Keratinocyte (primary cell): ENCODE data around the gene RNH1. TPM values are rescaled to one million over a fixed set of nuclear protein-coding genes. Genes with fewer than 3 reads are reported as not detected.

Source experiments
- DNase-seq: peaks from one replicate; pipeline ENCODE4 v3.0.0-alpha.2; 2011; ENCODE audit warnings: low read depth, missing footprints, low spot score
- FAIRE-seq: peaks from 2 replicates; lab custom pipeline; 2011; peaks lifted over from hg19 to GRCh38; lab: Jason Lieb, UNC
- H2AFZ ChIP-seq: 2 replicates; pipeline ENCODE4 v1.6.0; 2012; ENCODE audit warnings: low read length, control low read depth, inconsistent platforms; ENCODE audit not compliant: control insufficient read depth
- H3K27ac ChIP-seq: 2 replicates; pipeline ENCODE4 v1.5.1; 2011; ENCODE audit warnings: low read length; ENCODE audit not compliant: control insufficient read depth, insufficient read depth
- H3K27me3 ChIP-seq: 3 replicates; pipeline ENCODE4 v1.6.0; 2011; ENCODE audit warnings: low read length; ENCODE audit not compliant: control insufficient read depth, insufficient read depth; ENCODE audit errors: extremely low read depth
- H3K36me3 ChIP-seq, 2 experiments: 2 replicates in 1 of 2; 3 replicates in 1 of 2; pipeline ENCODE4 v1.5.1; 2011; ENCODE audit warnings: low read length in 2 of 2, mild to moderate bottlenecking in 1 of 2; ENCODE audit not compliant: control insufficient read depth in 2 of 2, insufficient read depth in 2 of 2; ENCODE audit errors: extremely low read depth in 1 of 2
- H3K4me1 ChIP-seq: 3 replicates; pipeline ENCODE4 v1.5.1; 2011; ENCODE audit warnings: low read length; ENCODE audit not compliant: control insufficient read depth, insufficient read depth; ENCODE audit errors: extremely low read depth
- H3K4me2 ChIP-seq: 3 replicates; pipeline ENCODE4 v1.6.0; 2011; ENCODE audit warnings: low read depth, low read length; ENCODE audit not compliant: control insufficient read depth, insufficient read depth; ENCODE audit errors: extremely low read depth
- H3K4me3 ChIP-seq, 3 experiments: fragments of 200-600 bp in 1 of 3; sonication (generic) in 1 of 3; 2 replicates in 2 of 3; 3 replicates in 1 of 3; pipeline ENCODE4 v1.5.1; 2011 to 2016; ENCODE audit warnings: low read length in 3 of 3, mild to moderate bottlenecking in 3 of 3, control low read depth in 2 of 3, inconsistent platforms in 1 of 3, low read depth in 1 of 3, mixed read lengths in 1 of 3, mixed run types in 1 of 3, moderate library complexity in 1 of 3; ENCODE audit not compliant: control insufficient read depth in 2 of 3, insufficient read depth in 2 of 3; ENCODE audit errors: extremely low read depth in 1 of 3
- H3K79me2 ChIP-seq: 2 replicates; pipeline ENCODE4 v1.6.0; 2012; ENCODE audit warnings: low read length; ENCODE audit not compliant: control insufficient read depth, insufficient read depth
- H3K9ac ChIP-seq: 3 replicates; pipeline ENCODE4 v1.6.0; 2011; ENCODE audit warnings: low read length; ENCODE audit not compliant: control insufficient read depth, insufficient read depth; ENCODE audit errors: extremely low read depth
- H3K9me1 ChIP-seq: 3 replicates; pipeline ENCODE4 v1.6.0; 2011; ENCODE audit warnings: low read length; ENCODE audit not compliant: control insufficient read depth, insufficient read depth; ENCODE audit errors: extremely low read depth
- H3K9me3 ChIP-seq: 2 replicates; pipeline ENCODE4 v1.5.1; 2012; ENCODE audit warnings: low read depth, low read length; ENCODE audit not compliant: control insufficient read depth
- H4K20me1 ChIP-seq: 3 replicates; pipeline ENCODE4 v1.6.0; 2011; ENCODE audit warnings: low read length; ENCODE audit not compliant: control insufficient read depth, insufficient read depth; ENCODE audit errors: extremely low read depth
- EZH2 ChIP-seq: IDR thresholded peaks from one replicate; pipeline ENCODE4 v1.6.1; 2012; ENCODE audit warnings: inconsistent platforms, mild to moderate bottlenecking, low read length, moderate library complexity
- dilution Hi-C: fragments of 300-500 bp; cut with MboI; formaldehyde crosslinking; loops from one replicate; pipeline ENCODE4 v1.7.0; 2020; ENCODE audit warnings: low sequenced_read_pairs; ENCODE audit not compliant: extremely low pct_ligation_motif_present
- polyA plus RNA-seq, 5 experiments: library from polyadenylated mRNA; depleted of rRNA in 3 of 5; stranded (reverse) in 3 of 5; stranded (forward) in 1 of 5; unstranded in 1 of 5; fragments of >200 nt; gene quantifications; 1 replicate in 1 of 5; 2 replicates in 3 of 5; 3 replicates in 1 of 5; pipeline versions ENCODE4 v1.2.1 to v1.2.3, GENCODE V29; 2011 to 2012; ENCODE audit warnings: missing spikeins in 2 of 5, low read depth in 1 of 5, low replicate concordance in 1 of 5
- TF ChIP-seq, protein P1 (sequence below), 3 experiments: IDR thresholded peaks in 1 of 3; conservative IDR thresholded peaks in 1 of 3; optimal IDR thresholded peaks in 1 of 3; 2 replicates in 2 of 3; 3 replicates in 1 of 3; pipeline versions ENCODE3 to v1.5.1; 2011; ENCODE audit warnings: low read length in 3 of 3, mild to moderate bottlenecking in 3 of 3, moderate library complexity in 2 of 3, control low read depth in 1 of 3, inconsistent platforms in 1 of 3; ENCODE audit not compliant: insufficient read depth in 2 of 3; ENCODE audit errors: extremely low read depth in 1 of 3

RNH1 gene
- polyA plus RNA-seq, 1 donor (not counting 4 experiments of a cell fraction or from before 2014, with no cell fraction given): 92.0 TPM

DNA sequence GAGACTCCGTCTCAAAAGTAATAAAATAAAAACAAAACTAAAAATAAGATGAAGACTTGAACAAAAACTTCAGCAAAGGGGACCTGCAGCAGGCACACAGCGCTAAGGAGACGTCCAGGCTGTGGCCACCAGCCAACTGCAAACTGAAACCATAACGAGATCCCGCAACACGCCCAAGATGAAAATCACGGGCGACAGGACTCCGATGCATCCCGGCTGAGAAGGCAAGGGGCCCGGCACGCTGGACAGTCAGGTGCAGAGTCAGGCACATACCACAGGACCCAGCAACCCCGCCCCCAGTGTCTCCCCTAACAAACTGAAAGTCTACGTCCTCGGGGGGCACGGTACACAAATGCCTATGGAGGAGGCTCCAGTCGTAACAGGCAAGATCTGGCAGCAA lies 19.1 kb upstream of the RNH1 start:
- Histone ChIP-seq H3K27me3 (no peaks in the 10 kb centered on the region), H3K79me2 (no peaks in the 10 kb centered on the region), H3K4me1 (no peaks in the 10 kb centered on the region), H3K4me3 (no peak overlapping the region), H3K36me3 (peaks cover under 1 to 2% of the 10 kb centered on the region in 2 experiments), H3K4me2 (no peak overlapping the region), H4K20me1 (no peaks in the 10 kb centered on the region), H3K9me3 (no peaks in the 10 kb centered on the region), H2AFZ (no peak overlapping the region), H3K9ac (no peak overlapping the region), H3K9me1 (no peaks in the 10 kb centered on the region), H3K27ac (no peak overlapping the region)
- no peak for TF ChIP-seq EZH2
- DNase-seq: no peak
- FAIRE-seq: no peak
- dilution Hi-C loops: no loop called here

DNA sequence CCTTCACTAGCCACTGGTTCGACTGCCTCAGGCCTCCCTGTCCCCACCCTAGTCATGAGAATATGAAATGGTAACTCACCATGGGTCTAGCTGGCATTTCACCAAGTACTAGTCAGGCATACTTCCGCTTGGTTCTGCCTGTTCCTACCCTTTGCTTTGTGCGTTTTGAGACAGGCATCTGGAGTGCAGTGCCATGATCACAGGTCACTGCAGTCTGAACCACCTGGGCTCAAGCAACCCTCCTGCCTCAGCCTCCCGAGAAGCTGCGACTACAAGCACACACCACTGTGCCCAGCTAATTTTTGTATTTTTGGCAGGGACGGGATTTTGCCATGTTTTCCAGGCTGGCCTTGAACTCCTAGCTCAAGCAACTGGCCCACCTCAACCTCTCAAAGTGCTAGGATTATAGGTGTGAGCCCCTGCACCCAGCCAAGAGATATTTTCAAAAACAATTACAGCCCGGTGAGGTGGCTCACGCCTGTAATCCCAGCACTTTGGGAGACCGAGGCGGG lies 14.2 kb upstream of the RNH1 start:
- H3K4me3 ChIP-seq: no peak overlapping the region
- no peak for FAIRE-seq
- dilution Hi-C loops: no loop called here
- H3K36me3 ChIP-seq: no peaks in the 10 kb centered on the region
- H3K4me2 ChIP-seq: no peak overlapping the region
- no peaks in the 10 kb centered on the region for H3K9me1 ChIP-seq
- no peak overlapping the region for H2AFZ ChIP-seq
- H3K9me3 ChIP-seq: peaks cover 3% of the 10 kb centered on the region
- no peak overlapping the region for H3K27ac ChIP-seq
- no peak for DNase-seq
- no peak overlapping the region for H3K9ac ChIP-seq
- no peaks in the 10 kb centered on the region for H3K27me3 ChIP-seq
- TF ChIP-seq EZH2: no peak
- TF ChIP-seq, protein P1, sequence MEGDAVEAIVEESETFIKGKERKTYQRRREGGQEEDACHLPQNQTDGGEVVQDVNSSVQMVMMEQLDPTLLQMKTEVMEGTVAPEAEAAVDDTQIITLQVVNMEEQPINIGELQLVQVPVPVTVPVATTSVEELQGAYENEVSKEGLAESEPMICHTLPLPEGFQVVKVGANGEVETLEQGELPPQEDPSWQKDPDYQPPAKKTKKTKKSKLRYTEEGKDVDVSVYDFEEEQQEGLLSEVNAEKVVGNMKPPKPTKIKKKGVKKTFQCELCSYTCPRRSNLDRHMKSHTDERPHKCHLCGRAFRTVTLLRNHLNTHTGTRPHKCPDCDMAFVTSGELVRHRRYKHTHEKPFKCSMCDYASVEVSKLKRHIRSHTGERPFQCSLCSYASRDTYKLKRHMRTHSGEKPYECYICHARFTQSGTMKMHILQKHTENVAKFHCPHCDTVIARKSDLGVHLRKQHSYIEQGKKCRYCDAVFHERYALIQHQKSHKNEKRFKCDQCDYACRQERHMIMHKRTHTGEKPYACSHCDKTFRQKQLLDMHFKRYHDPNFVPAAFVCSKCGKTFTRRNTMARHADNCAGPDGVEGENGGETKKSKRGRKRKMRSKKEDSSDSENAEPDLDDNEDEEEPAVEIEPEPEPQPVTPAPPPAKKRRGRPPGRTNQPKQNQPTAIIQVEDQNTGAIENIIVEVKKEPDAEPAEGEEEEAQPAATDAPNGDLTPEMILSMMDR (optimal IDR thresholded peaks at IDR 0.05 in 1 of 3, IDR thresholded peaks at IDR 0.05 in 1 of 3, conservative IDR thresholded peaks at IDR 0.05 in 1 of 3; ENCODE audit: extremely low read depth in 1 of 3, insufficient read depth in 2 of 3, low read length in 3 of 3): no peak
- no peaks in the 10 kb centered on the region for H3K79me2 ChIP-seq
- peaks cover 3% of the 10 kb centered on the region for H3K4me1 ChIP-seq
- H4K20me1 ChIP-seq: no peaks in the 10 kb centered on the region
